ENCODE results near the gene MARK4. TPM values are rescaled to one million over a fixed set of nuclear protein-coding genes. Genes with fewer than 3 reads are reported as not detected.

MARK4 gene
- total RNA-seq, 1 experiment from 2014 or later = 37.7 TPM

- ATAC-seq = no peak
- Histone ChIP-seq H3K9me3 (ENCODE audit: control insufficient read depth in 1 of 2, insufficient read depth in 1 of 2, low read depth in 1 of 2, low read length in 2 of 2) (no peaks in the 10 kb centered on the region), H3K9me2 (ENCODE audit: insufficient read depth) (no peaks in the 10 kb centered on the region), H3K79me2 (ENCODE audit: insufficient read depth, low read length) (no peaks in the 10 kb centered on the region), H2AFZ (ENCODE audit: low read depth, low read length, poor library complexity, severe bottlenecking) (no peak overlapping the region), H3K27me3 (ENCODE audit: insufficient read depth, low read length) (no peaks in the 10 kb centered on the region), H3K27ac (ENCODE audit: low read depth, low read length) (no peak overlapping the region), H3K4me2 (ENCODE audit: low read length) (no peak overlapping the region), H3K36me3 (ENCODE audit: control insufficient read depth in 1 of 2, insufficient read depth in 2 of 2, low read length in 2 of 2) (no peaks in the 10 kb centered on the region), H3K9ac (ENCODE audit: low read length) (no peak overlapping the region), H3K4me1 (ENCODE audit: control insufficient read depth in 1 of 2, insufficient read depth in 2 of 2, low read length in 2 of 2) (peaks cover 0 to 10% of the 10 kb centered on the region in 2 experiments; a peak in 2 of 4 replicates), H4K20me1 (ENCODE audit: insufficient read depth) (no peaks in the 10 kb centered on the region), H3K4me3 (replicated peaks in 1 of 2; ENCODE audit: low read depth in 1 of 2, low read length in 2 of 2) (no peak overlapping the region)
- no TSS peak for BruUV-seq (replicated peaks)
- intact Hi-C loops (cut with micrococcal nuclease) = no loop called here
- no peak for TF ChIP-seq CEBPB (IDR thresholded peaks at IDR 0.05; ENCODE audit: low read depth)
- TF ChIP-seq EZH2 (IDR thresholded peaks at IDR 0.05) = no peak
- TF ChIP-seq, protein P1, sequence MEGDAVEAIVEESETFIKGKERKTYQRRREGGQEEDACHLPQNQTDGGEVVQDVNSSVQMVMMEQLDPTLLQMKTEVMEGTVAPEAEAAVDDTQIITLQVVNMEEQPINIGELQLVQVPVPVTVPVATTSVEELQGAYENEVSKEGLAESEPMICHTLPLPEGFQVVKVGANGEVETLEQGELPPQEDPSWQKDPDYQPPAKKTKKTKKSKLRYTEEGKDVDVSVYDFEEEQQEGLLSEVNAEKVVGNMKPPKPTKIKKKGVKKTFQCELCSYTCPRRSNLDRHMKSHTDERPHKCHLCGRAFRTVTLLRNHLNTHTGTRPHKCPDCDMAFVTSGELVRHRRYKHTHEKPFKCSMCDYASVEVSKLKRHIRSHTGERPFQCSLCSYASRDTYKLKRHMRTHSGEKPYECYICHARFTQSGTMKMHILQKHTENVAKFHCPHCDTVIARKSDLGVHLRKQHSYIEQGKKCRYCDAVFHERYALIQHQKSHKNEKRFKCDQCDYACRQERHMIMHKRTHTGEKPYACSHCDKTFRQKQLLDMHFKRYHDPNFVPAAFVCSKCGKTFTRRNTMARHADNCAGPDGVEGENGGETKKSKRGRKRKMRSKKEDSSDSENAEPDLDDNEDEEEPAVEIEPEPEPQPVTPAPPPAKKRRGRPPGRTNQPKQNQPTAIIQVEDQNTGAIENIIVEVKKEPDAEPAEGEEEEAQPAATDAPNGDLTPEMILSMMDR (IDR thresholded peaks at IDR 0.05 in 2 of 3, conservative IDR thresholded peaks at IDR 0.05 in 1 of 3; ENCODE audit: borderline replicate concordance in 1 of 3, insufficient read depth in 1 of 3, low read depth in 2 of 3, low read length in 2 of 3) = no peak
- no peak for TF ChIP-seq EGR1 (IDR thresholded peaks at IDR 0.05; ENCODE audit: low read depth)
- DNase-seq (ENCODE audit: low read depth, low spot score) = no peak
- ChIA-PET RAD21 (ENCODE audit: low non-redundant PET in 1 of 2, low total read pairs in 2 of 2, uncharacterized antibody in 2 of 2, unreplicated experiment in 2 of 2) (no interaction called here), CTCF (no interaction called here), POLR2A (no interaction called here)
These were observed 48.6 kb downstream of the MARK4 start for GRCh38 chr19:45299719-45300118.

DNA sequence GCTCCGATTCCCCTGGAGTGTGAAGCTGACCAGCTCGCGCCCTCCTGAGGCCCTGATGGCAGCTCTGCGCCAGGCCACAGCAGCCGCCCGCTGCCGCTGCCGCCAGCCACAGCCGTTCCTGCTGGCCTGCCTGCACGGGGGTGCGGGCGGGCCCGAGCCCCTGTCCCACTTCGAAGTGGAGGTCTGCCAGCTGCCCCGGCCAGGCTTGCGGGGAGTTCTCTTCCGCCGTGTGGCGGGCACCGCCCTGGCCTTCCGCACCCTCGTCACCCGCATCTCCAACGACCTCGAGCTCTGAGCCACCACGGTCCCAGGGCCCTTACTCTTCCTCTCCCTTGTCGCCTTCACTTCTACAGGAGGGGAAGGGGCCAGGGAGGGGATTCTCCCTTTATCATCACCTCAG, 51.3 kb downstream of the MARK4 start:
- ChIA-PET POLR2A (no interaction called here), RAD21 (ENCODE audit: low non-redundant PET in 1 of 2, low total read pairs in 2 of 2, uncharacterized antibody in 2 of 2, unreplicated experiment in 2 of 2) (no interaction called here), CTCF (no interaction called here)
- TF ChIP-seq TCF7L2 (IDR thresholded peaks at IDR 0.05; ENCODE audit: borderline replicate concordance, extremely low read depth, insufficient read depth, insufficient read length) = no peak
- no peak overlapping the region for H3K9ac ChIP-seq (ENCODE audit: low read length)
- H3K4me2 ChIP-seq (ENCODE audit: low read length) = no peak overlapping the region
- no peak overlapping the region for H3K27ac ChIP-seq (ENCODE audit: low read depth, low read length)
- no peak overlapping the region for H3K4me3 ChIP-seq (replicated peaks in 1 of 2; ENCODE audit: low read depth in 1 of 2, low read length in 2 of 2)
- no peak for ATAC-seq
- H3K9me3 ChIP-seq (ENCODE audit: control insufficient read depth in 1 of 2, insufficient read depth in 1 of 2, low read depth in 1 of 2, low read length in 2 of 2) = no peaks in the 10 kb centered on the region
- H3K36me3 ChIP-seq (ENCODE audit: control insufficient read depth in 1 of 2, insufficient read depth in 2 of 2, low read length in 2 of 2) = no peaks in the 10 kb centered on the region
- no peak for DNase-seq (ENCODE audit: low read depth, low spot score)
- H3K27me3 ChIP-seq (ENCODE audit: insufficient read depth, low read length) = no peaks in the 10 kb centered on the region
- peaks cover 0 to 13% of the 10 kb centered on the region in 2 experiments; a peak in 2 of 4 replicates for H3K4me1 ChIP-seq (ENCODE audit: control insufficient read depth in 1 of 2, insufficient read depth in 2 of 2, low read length in 2 of 2)
- no peak overlapping the region for H2AFZ ChIP-seq (ENCODE audit: low read depth, low read length, poor library complexity, severe bottlenecking)
- H4K20me1 ChIP-seq (ENCODE audit: insufficient read depth) = no peaks in the 10 kb centered on the region
- intact Hi-C loops (cut with micrococcal nuclease) = no loop called here
- no peaks in the 10 kb centered on the region for H3K9me2 ChIP-seq (ENCODE audit: insufficient read depth)
- BruUV-seq (replicated peaks) = no TSS peak
- no peaks in the 10 kb centered on the region for H3K79me2 ChIP-seq (ENCODE audit: insufficient read depth, low read length)
